Central memory CD8-positive, alpha-beta T cell (primary cell): ENCODE results near the gene ARHGEF10L.

Source experiments
- ATAC-seq: fragments of 150-1000 bp; cut with Tn5 transposase; replicated peaks from 2 replicates; pipeline ENCODE4 v1.10.0; 2022; ENCODE audit warnings: mild to moderate bottlenecking, moderate FRiP score, moderate number of reproducible peaks; ENCODE audit not compliant: poor library complexity, severe bottlenecking; ENCODE audit errors: extremely low read depth
- DNase-seq, 2 donors: peaks; one replicate each; pipeline ENCODE4 v3.0.0; 2021; ENCODE audit warnings: low spot score in 2 of 2
- H3K27ac Mint-ChIP-seq: one replicate; pipeline ENCODE4 v1.8.0; 2022; ENCODE audit warnings: low read depth, mild to moderate bottlenecking, moderate library complexity, mixed read lengths
- H3K27me3 Mint-ChIP-seq: one replicate; pipeline ENCODE4 v1.8.0; 2022; ENCODE audit warnings: mixed read lengths
- H3K36me3 Mint-ChIP-seq: one replicate; pipeline ENCODE4 v1.8.0; 2022; ENCODE audit warnings: mild to moderate bottlenecking, moderate library complexity, mixed read lengths; ENCODE audit not compliant: insufficient read depth
- H3K4me1 Mint-ChIP-seq: one replicate; pipeline ENCODE4 v1.8.0; 2022; ENCODE audit warnings: mixed read lengths
- H3K4me3 Mint-ChIP-seq: one replicate; pipeline ENCODE4 v1.8.0; 2022; ENCODE audit warnings: mild to moderate bottlenecking, moderate library complexity, mixed read lengths
- H3K9me3 Mint-ChIP-seq: one replicate; pipeline ENCODE4 v1.8.0; 2022; ENCODE audit warnings: mixed read lengths

The ARHGEF10L gene

DNA sequence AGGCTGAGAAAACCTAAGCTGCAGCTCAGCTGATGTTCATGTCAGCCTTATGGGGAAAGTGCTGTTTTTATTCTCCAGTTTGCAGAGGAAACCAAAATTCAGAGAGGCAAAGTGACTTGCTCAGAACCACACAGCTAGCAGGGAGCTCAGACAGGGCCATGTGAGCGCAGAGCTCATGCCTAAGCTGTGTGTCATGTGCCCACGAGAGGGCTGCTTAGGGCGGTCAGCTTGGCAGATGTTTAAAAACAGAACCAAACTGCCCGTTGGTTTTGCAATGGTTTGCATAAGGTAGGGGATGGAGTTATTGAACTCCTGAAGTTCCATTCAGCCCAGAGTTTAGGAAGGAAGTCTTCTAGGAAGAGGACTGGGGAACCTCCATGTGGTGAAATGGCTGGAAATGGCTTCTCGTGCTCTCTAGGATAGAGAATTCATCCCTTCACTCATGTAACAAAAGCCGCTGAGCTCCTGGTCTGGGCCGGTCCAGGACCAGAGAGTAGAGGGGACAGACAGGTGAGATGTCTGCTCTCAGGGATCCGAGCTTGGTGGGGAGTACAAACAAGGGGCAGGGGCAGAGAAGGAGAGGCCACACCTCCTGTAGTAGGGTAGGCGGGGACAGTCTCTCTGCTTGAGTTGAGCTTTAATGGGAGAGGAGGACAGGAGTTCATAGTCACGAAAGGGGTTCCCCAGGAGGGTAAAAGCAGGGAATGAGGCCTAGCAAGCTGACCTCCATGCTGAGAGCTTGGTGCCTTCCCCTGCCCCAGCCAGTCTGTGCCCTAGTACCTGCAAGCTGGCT is 46.9 kb downstream of the ARHGEF10L start:
- Mint-ChIP-seq H3K9me3 (no peaks in the 10 kb centered on the region), H3K4me3 (no peak overlapping the region), H3K27me3 (peaks cover 48% of the 10 kb centered on the region), H3K27ac (no peak overlapping the region), H3K4me1 (no peaks in the 10 kb centered on the region), H3K36me3 (peaks cover 2% of the 10 kb centered on the region)
- ATAC-seq (no peak), DNase-seq (no peak)

DNA sequence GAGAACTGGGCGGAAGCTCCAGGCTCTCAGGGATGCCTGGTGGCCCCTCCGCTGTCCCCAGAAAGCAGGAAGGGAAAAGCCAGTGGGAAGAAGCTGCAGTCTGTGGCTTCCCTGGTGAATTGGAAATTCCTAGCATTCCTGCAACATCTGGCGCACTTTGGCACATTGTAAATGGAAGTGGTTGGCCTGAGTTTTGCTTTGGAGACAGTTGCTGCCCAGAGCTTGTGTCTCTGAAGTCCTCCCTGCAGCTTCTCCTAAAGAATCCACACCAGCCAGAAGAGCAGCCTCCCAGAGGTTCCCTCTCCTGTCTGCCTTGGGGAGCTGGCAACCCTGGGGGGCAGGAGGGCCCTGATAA is 48.2 kb downstream of the ARHGEF10L start:
- no peak for DNase-seq
- Mint-ChIP-seq H3K36me3 (peaks cover 2% of the 10 kb centered on the region), H3K27ac (no peak overlapping the region), H3K27me3 (peaks cover 43% of the 10 kb centered on the region), H3K4me1 (no peaks in the 10 kb centered on the region), H3K4me3 (no peak overlapping the region), H3K9me3 (no peaks in the 10 kb centered on the region)
- no peak for ATAC-seq

DNA sequence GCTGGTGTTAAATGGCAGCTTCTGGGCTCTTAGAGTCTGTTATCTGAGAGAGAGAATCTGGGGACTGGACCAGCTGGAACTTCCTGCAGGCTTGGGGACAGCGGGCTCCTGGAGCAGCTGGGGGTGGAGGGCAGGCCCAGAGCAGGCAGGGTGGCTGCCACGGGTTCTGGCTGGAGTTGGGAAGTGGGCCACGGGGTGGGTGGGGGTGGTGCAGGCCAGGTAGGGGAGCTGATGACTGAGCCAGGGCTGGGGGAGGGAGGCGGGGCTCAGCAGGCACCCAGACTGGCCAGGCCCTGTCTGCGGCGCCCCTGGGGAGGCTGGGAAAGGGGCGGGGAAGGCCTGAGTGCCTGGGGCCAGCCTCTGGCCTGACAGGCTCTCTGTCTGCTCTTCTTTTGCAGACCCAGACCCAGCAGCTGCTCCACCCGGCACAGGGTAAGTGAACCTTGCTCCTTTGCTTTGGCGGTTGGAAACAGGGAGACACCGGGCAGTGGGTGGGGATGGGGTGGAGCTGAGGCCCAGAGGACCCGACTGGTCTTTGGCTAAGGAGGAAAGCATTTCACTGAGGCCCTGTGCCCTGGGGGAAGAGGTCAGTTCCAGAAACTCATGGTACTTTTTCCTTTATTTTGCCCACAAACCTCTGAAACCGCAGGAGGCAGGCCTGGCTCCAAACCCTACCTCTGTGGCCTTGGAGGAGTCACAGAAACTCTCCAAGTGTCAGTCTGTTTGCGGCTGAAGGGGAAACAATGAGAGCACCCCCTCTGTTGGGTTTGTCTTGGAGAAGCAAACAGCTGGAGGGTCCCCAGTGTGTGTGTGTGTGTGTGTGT is 48.8 kb downstream of the ARHGEF10L start:
- H3K27me3 Mint-ChIP-seq = peaks cover 37% of the 10 kb centered on the region
- H3K36me3 Mint-ChIP-seq = peaks cover 2% of the 10 kb centered on the region
- no peak overlapping the region for H3K4me3 Mint-ChIP-seq
- H3K9me3 Mint-ChIP-seq = no peaks in the 10 kb centered on the region
- DNase-seq (no peak), ATAC-seq (no peak)
- no peaks in the 10 kb centered on the region for H3K4me1 Mint-ChIP-seq
- no peak overlapping the region for H3K27ac Mint-ChIP-seq

DNA sequence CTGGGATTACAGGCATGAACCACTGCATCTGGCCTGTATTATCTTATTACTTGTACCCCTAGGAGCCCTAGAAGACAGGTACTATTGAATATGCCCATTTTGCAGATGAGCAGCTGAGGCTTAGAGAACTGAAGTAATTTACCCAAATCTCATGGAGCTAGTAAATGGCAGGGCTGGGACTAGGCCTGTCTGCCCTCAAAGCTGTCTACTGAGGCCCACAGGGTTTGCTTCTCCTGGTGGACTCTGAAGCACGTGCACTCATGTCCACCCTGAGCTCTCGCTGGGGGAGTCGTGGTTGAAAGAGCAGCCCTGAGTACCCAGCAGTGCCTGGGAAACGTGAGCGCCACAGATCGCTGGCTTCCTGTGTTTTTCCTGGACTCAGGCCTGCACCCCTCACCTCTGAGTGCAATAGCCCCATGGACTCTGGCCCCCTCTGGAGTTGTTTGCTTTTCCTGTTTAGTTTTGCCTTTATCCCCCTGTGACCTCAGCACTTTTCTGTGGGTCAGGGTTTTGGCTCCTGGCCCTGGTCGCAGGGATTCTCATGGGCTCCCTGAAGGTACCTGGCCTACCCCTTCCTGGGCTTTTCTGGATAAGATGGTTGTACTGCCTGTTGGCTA is 52.4 kb downstream of the ARHGEF10L start:
- Mint-ChIP-seq H3K27ac (no peak overlapping the region), H3K4me3 (no peak overlapping the region), H3K4me1 (no peaks in the 10 kb centered on the region), H3K9me3 (no peaks in the 10 kb centered on the region), H3K27me3 (peaks cover 15% of the 10 kb centered on the region), H3K36me3 (peaks cover 2% of the 10 kb centered on the region)
- DNase-seq (no peak), ATAC-seq (no peak)

DNA sequence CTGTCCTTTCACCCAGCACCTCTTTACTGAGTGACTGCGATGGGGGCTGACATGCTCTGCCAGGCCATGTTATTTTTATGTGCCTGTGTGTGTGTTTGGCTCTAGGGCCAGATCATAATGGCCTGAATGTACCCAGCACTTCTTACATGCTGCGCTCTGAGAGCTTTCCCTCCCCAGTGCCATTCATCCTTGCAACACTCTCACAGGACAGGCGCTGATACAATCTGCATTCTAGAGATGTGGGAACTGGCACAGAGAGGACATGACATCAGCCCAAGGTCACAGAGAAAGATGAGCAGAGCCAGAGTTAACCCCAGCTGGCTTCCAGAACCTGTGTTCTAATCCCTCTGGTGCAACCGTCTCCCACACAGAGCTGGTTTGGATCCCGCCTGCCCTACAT is 54.5 kb downstream of the ARHGEF10L start:
- H3K4me3 Mint-ChIP-seq = no peak overlapping the region
- no peaks in the 10 kb centered on the region for H3K36me3 Mint-ChIP-seq
- ATAC-seq (no peak), DNase-seq (no peak)
- H3K9me3 Mint-ChIP-seq = no peaks in the 10 kb centered on the region
- H3K4me1 Mint-ChIP-seq = no peaks in the 10 kb centered on the region
- no peak overlapping the region for H3K27ac Mint-ChIP-seq
- H3K27me3 Mint-ChIP-seq = peaks cover 24% of the 10 kb centered on the region

DNA sequence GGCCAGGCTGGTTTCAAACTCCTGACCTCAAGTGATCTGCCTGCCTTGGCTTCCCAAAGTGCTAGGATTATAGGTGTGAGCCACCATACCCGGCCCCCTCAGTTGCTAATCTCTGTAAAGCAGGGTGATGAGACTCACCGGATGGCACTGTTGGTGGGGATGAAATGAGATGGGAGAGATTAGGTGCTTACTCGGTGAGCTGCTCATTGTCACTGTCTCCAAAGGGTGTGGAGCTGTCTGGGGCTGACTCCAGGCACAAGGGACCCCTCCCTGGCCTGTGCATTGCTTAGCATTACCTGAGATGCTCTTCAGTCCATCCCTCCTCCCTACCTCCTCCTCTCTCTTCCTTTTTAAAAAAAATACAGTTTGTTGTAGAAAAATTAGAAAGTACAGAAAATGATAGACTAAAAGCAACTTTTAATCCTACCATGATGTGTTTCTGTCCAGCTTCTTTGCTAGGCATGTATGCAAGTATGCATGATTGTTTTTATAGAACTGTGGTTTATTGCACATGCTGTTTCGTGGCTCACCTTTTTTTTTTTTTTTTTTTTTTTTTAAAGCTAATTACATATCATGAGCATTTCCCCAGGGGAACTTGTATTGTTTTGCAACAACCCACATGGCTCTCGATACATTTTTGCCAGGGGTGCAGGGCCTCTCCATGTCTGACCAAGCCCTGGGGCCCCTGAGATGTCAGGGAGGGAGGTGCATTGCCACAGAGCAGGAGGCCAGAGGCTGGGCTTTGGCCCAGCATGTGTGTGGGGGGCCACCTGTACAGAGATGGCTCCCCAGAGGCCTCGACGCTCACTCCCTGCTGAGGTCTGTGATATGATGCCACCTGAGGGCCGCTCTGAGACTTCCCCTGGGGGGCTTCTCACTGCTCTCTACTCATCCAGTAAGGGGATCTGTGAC is 55.4 kb downstream of the ARHGEF10L start:
- Mint-ChIP-seq H3K27me3 (peaks cover 23% of the 10 kb centered on the region), H3K4me3 (no peak overlapping the region), H3K4me1 (no peaks in the 10 kb centered on the region), H3K9me3 (no peaks in the 10 kb centered on the region), H3K36me3 (no peaks in the 10 kb centered on the region), H3K27ac (no peak overlapping the region)
- ATAC-seq (no peak), DNase-seq (no peak)

DNA sequence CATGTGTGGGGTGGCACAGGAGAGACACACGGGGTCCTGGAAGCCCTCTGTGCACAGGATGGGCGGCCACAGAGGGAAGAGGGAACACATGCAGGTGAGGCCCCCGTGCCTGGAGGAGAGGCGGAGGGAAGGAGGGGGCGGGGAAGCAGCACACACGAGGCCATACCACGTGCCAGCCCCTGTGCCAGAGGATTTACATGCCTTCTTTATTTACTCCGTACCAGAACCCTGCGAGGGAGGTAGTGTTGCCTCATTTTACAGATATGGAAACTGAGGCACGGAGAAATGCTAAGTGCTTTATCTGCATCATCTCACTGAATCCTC is 56.1 kb downstream of the ARHGEF10L start:
- Mint-ChIP-seq H3K27ac (no peak overlapping the region), H3K4me1 (no peaks in the 10 kb centered on the region), H3K9me3 (no peaks in the 10 kb centered on the region), H3K36me3 (no peaks in the 10 kb centered on the region), H3K4me3 (no peak overlapping the region), H3K27me3 (peaks cover 17% of the 10 kb centered on the region)
- DNase-seq (no peak), ATAC-seq (no peak)

DNA sequence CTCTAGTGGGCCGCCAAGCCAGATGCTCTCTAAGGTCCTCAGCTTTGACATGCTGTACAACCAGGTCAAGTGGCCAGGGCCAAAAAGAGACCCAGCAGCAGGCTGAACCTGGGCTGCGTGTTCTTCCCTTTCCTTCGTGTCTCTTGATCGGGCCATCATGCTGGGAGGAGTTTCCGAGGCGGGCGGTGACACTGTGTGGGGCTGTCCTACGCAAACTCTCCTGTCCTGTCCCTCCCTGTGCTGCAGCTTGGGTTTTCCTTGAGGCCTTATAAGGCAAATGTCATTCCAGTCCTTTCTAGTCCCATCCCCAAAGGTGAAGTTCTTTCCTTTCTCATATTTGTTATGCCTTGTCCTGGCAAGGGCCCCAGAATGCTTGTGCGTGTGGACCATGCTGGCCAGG is 56.7 kb downstream of the ARHGEF10L start:
- Mint-ChIP-seq H3K36me3 (no peaks in the 10 kb centered on the region), H3K4me3 (no peak overlapping the region), H3K9me3 (no peaks in the 10 kb centered on the region), H3K27ac (no peak overlapping the region), H3K27me3 (peaks cover 21% of the 10 kb centered on the region), H3K4me1 (no peaks in the 10 kb centered on the region)
- DNase-seq (no peak), ATAC-seq (no peak)

DNA sequence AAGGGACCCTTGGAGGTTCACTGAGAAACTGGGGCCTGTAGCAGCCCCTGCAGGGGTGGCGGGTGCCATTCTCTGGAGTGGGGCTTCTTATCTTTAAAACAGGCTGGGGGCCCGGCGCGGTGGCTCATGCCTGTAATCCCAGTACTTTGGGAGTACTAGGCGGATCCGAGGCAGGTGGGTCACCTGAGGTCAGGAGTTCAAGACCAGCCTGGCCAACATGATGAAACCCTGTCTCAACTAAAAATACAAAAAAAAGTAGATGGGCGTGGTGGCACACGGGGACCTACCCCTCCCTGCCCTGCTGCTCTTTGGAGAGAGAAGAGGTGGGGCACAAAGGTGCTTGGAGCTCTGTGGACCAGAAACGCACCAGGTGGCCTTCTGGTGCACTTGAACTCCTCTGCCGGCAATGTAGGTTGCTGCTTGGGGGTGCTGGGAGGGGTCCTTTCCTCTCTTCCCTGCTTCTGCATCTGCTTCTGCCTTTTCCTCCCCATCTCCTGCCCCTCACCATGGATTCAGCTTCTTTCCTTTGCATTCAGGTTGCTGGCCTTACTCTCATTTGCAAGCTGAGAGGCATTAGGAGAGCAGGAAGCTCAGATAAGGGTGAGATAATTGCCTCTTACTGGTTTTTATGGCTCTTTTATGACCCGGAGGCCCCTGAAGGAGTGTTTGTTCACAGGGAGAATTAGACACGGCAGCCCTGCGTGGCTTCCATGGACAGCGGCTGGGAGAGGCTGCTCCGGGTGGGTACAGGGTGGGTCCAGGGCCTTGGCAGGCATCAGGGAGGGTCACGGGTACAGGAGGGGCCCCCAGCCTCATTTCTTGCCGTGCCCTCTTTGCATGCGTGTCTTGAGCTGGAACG is 57.4 kb downstream of the ARHGEF10L start:
- Mint-ChIP-seq H3K9me3 (no peaks in the 10 kb centered on the region), H3K4me3 (no peak overlapping the region), H3K27me3 (peaks cover 28% of the 10 kb centered on the region), H3K4me1 (no peaks in the 10 kb centered on the region), H3K27ac (no peak overlapping the region), H3K36me3 (no peaks in the 10 kb centered on the region)
- no peak for ATAC-seq
- no peak for DNase-seq

DNA sequence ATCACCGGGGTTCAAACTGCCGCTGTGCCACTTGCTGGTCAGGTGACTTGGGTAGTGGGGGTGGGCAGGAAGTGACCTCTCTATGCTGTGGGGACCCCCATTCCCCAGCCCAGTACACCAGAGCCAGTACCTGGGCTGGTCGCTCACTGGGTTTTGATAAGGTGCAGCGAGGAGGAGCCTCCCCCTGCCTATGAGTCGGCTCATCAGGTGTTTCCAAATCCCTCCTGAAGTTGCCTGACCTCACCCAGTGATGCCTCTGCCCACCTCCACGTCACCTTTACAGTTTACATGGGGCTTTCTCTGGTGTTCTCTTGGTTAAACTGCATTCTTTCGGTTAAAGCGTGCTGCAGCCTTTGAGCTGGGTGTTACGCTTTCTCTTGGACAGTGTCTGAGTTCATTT is 58.2 kb downstream of the ARHGEF10L start:
- Mint-ChIP-seq H3K4me3 (no peak overlapping the region), H3K36me3 (no peaks in the 10 kb centered on the region), H3K9me3 (no peaks in the 10 kb centered on the region), H3K27me3 (peaks cover 35% of the 10 kb centered on the region), H3K4me1 (no peaks in the 10 kb centered on the region), H3K27ac (no peak overlapping the region)
- no peak for ATAC-seq
- no peak for DNase-seq

DNA sequence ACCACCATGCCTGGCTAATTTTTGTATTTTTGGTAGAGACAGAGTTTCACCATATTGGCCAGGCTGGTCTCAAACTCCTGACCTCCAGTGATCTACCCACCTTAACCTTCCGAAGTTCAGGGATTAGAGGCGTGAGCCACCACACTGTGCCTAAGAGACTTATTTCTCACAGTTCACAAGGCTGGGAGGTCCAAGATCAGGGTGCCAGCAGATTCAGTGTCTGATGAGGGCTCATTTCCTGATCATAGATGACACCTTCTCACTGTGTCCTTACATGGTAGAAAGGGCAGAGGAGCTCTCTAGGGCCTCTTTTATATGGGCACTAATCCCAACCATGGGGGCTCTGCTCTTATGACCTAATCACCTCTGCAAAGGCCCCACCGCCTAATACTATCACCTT is 58.8 kb downstream of the ARHGEF10L start:
- Mint-ChIP-seq H3K36me3 (no peaks in the 10 kb centered on the region), H3K27me3 (peaks cover 40% of the 10 kb centered on the region), H3K4me1 (no peaks in the 10 kb centered on the region), H3K9me3 (no peaks in the 10 kb centered on the region), H3K4me3 (no peak overlapping the region), H3K27ac (no peak overlapping the region)
- DNase-seq (no peak), ATAC-seq (no peak)
